ENCODE measurements around the gene ALDH1A2. TPM values are rescaled to one million over a fixed set of nuclear protein-coding genes. Genes with fewer than 3 reads are reported as not detected.

The ALDH1A2 gene
- polyA plus RNA-seq, 1 of the 3 experiments (the other 2 are of a cell fraction): not detected

- Histone ChIP-seq H3K4me2 (no peak overlapping the region), H3K4me1 (ENCODE audit: control insufficient read depth in 1 of 2, insufficient read depth in 2 of 2, low read depth in 1 of 2, low read length in 1 of 2) (no peaks in the 10 kb centered on the region), H4K20me1 (ENCODE audit: insufficient read depth) (no peaks in the 10 kb centered on the region), H3K9me3 (no peaks in the 10 kb centered on the region), H3K27ac (ENCODE audit: low read depth in 2 of 2, low read length in 1 of 2) (no peak overlapping the region), H3K9ac (no peak overlapping the region), H3K79me2 (ENCODE audit: insufficient read depth) (no peaks in the 10 kb centered on the region), H3K9me2 (no peaks in the 10 kb centered on the region), H2AFZ (ENCODE audit: low read depth) (no peak overlapping the region), H3F3A (replicated peaks; ENCODE audit: insufficient read depth) (no peaks in the 10 kb centered on the region), H3K4me3 (ENCODE audit: low read depth in 2 of 2, low read length in 1 of 2) (no peak overlapping the region), H3K27me3 (ENCODE audit: insufficient read depth) (no peaks in the 10 kb centered on the region), H3K36me3 (replicated peaks in 1 of 2; ENCODE audit: control insufficient read depth in 1 of 2, insufficient read depth in 2 of 2, low read length in 1 of 2) (no peaks in the 10 kb centered on the region)
- WGBS (ENCODE audit: low lambda C conversion rate): 73% methylated on average over 1 of the region's 1 CpG
- ChIA-PET CTCF (no interaction called here), POLR2A (no interaction called here)
- TF ChIP-seq CHD2 (IDR thresholded peaks at IDR 0.05; ENCODE audit: low read length, partially characterized antibody): no peak
- TF ChIP-seq, protein P1, sequence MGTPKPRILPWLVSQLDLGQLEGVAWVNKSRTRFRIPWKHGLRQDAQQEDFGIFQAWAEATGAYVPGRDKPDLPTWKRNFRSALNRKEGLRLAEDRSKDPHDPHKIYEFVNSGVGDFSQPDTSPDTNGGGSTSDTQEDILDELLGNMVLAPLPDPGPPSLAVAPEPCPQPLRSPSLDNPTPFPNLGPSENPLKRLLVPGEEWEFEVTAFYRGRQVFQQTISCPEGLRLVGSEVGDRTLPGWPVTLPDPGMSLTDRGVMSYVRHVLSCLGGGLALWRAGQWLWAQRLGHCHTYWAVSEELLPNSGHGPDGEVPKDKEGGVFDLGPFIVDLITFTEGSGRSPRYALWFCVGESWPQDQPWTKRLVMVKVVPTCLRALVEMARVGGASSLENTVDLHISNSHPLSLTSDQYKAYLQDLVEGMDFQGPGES (IDR thresholded peaks at IDR 0.05; ENCODE audit: low read depth, low read length): no peak
- no peak for DNase-seq
These were observed 47.6 kb downstream of the ALDH1A2 start for GRCh38 chr15:58017869-58018268.

- H3K27me3 ChIP-seq (ENCODE audit: insufficient read depth): no peaks in the 10 kb centered on the region
- no peak overlapping the region for H3K4me3 ChIP-seq (ENCODE audit: low read depth in 2 of 2, low read length in 1 of 2)
- H3K4me2 ChIP-seq: no peak overlapping the region
- H3F3A ChIP-seq (replicated peaks; ENCODE audit: insufficient read depth): no peaks in the 10 kb centered on the region
- no peaks in the 10 kb centered on the region for H3K79me2 ChIP-seq (ENCODE audit: insufficient read depth)
- no peak for DNase-seq
- TF ChIP-seq FOSL2 (IDR thresholded peaks at IDR 0.05; ENCODE audit: borderline replicate concordance, low read depth): no peak
- H3K36me3 ChIP-seq (replicated peaks in 1 of 2; ENCODE audit: control insufficient read depth in 1 of 2, insufficient read depth in 2 of 2, low read length in 1 of 2): no peaks in the 10 kb centered on the region
- H3K9ac ChIP-seq: no peak overlapping the region
- POLR2A ChIA-PET: no interaction called here
- H3K9me3 ChIP-seq: no peaks in the 10 kb centered on the region
- H4K20me1 ChIP-seq (ENCODE audit: insufficient read depth): no peaks in the 10 kb centered on the region
- H2AFZ ChIP-seq (ENCODE audit: low read depth): no peak overlapping the region
- no peak overlapping the region for H3K27ac ChIP-seq (ENCODE audit: low read depth in 2 of 2, low read length in 1 of 2)
- H3K9me2 ChIP-seq: no peaks in the 10 kb centered on the region
- no peaks in the 10 kb centered on the region for H3K4me1 ChIP-seq (ENCODE audit: control insufficient read depth in 1 of 2, insufficient read depth in 2 of 2, low read depth in 1 of 2, low read length in 1 of 2)
- CTCF ChIA-PET: no interaction called here
- 15% methylated on average over 2 of the region's 2 CpGs for WGBS (ENCODE audit: low lambda C conversion rate)
These were observed 48.8 kb downstream of the ALDH1A2 start for GRCh38 chr15:58016581-58017175.

DNA sequence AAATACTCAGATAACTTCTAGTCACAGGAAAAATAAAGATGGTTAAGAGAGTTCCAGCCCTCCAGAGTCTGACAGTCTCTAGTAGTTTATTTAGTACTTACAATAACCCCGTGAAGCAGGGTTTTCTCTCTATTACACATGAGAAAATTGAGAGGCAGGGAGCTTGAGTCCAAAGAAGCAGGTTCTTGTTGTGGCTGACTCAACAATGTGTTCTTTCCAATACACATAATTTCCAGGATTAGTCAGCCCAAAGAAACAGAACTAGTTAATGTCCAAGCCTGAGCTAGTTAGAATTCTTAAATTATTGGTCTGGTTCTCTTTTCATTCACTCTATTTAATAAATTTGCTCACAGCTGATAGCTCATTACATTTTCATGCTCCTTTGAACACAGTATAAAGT is 49.9 kb downstream of the ALDH1A2 start:
- no peaks in the 10 kb centered on the region for H3K9me2 ChIP-seq
- H2AFZ ChIP-seq (ENCODE audit: low read depth): no peak overlapping the region
- no peaks in the 10 kb centered on the region; a peak in 1 of 4 replicates for H3K4me1 ChIP-seq (ENCODE audit: control insufficient read depth in 1 of 2, insufficient read depth in 2 of 2, low read depth in 1 of 2, low read length in 1 of 2)
- H3K4me2 ChIP-seq: no peak overlapping the region
- H3K27me3 ChIP-seq (ENCODE audit: insufficient read depth): no peaks in the 10 kb centered on the region
- H3K79me2 ChIP-seq (ENCODE audit: insufficient read depth): no peaks in the 10 kb centered on the region
- 61% methylated on average over 1 of the region's 1 CpG for WGBS (ENCODE audit: low lambda C conversion rate)
- TF ChIP-seq RFX5 (IDR thresholded peaks at IDR 0.05; ENCODE audit: low read length) (no peak), MXI1 (IDR thresholded peaks at IDR 0.05; ENCODE audit: low read depth, low read length) (no peak), MAX (IDR thresholded peaks at IDR 0.05; ENCODE audit: low read depth) (no peak), JUND (IDR thresholded peaks at IDR 0.05) (no peak), TAF1 (IDR thresholded peaks at IDR 0.05; ENCODE audit: borderline replicate concordance, low read depth, low read length) (no peak), GABPA (IDR thresholded peaks at IDR 0.05; ENCODE audit: low read depth) (no peak), CHD2 (IDR thresholded peaks at IDR 0.05; ENCODE audit: low read length, partially characterized antibody) (no peak), REST (IDR thresholded peaks at IDR 0.05; ENCODE audit: low read depth, low read length) (no peak), ELF1 (IDR thresholded peaks at IDR 0.05) (no peak)
- TF ChIP-seq, protein P1 (IDR thresholded peaks at IDR 0.05; ENCODE audit: low read depth, low read length): no peak
- H3F3A ChIP-seq (replicated peaks; ENCODE audit: insufficient read depth): no peaks in the 10 kb centered on the region
- POLR2A ChIA-PET: no interaction called here
- H3K27ac ChIP-seq (ENCODE audit: low read depth in 2 of 2, low read length in 1 of 2): no peak overlapping the region
- H3K9ac ChIP-seq: no peak overlapping the region
- no peaks in the 10 kb centered on the region for H3K9me3 ChIP-seq
- no peaks in the 10 kb centered on the region for H3K36me3 ChIP-seq (replicated peaks in 1 of 2; ENCODE audit: control insufficient read depth in 1 of 2, insufficient read depth in 2 of 2, low read length in 1 of 2)
- no peaks in the 10 kb centered on the region for H4K20me1 ChIP-seq (ENCODE audit: insufficient read depth)
- CTCF ChIA-PET: interaction anchor here (1.0 kb wide), 1 partner anchor 28 kb away, joined by 3 read pairs; no protein-coding TSS in a partner anchor
- no peak for DNase-seq
- H3K4me3 ChIP-seq (ENCODE audit: low read depth in 2 of 2, low read length in 1 of 2): no peak overlapping the region
